Osteoblast (primary cell): ENCODE results near the gene CLEC4G. TPM values are rescaled to one million over a fixed set of nuclear protein-coding genes. Genes with fewer than 3 reads are reported as not detected.

Experiments used
- DNase-seq: peaks from one replicate; pipeline ENCODE4 v3.0.0; 2011; ENCODE audit warnings: low spot score, mixed read lengths; ENCODE audit not compliant: insufficient read length; ENCODE audit errors: missing footprints
- H2AFZ ChIP-seq: 2 replicates; pipeline ENCODE4 v1.6.0; 2011; ENCODE audit warnings: mild to moderate bottlenecking, low read length
- H3K27ac ChIP-seq: 2 replicates; pipeline ENCODE4 v1.5.1; 2011; ENCODE audit warnings: mild to moderate bottlenecking, low read depth, low read length, moderate library complexity
- H3K27me3 ChIP-seq: 2 replicates; pipeline ENCODE4 v1.6.0; 2012; ENCODE audit warnings: mild to moderate bottlenecking, control low read depth, inconsistent platforms, low read length, moderate library complexity; ENCODE audit not compliant: insufficient read depth
- H3K36me3 ChIP-seq: 2 replicates; pipeline ENCODE4 v1.5.1; 2011; ENCODE audit warnings: mild to moderate bottlenecking, low read length, control low read depth, moderate library complexity; ENCODE audit not compliant: insufficient read depth
- H3K4me1 ChIP-seq: 2 replicates; pipeline ENCODE4 v1.5.1; 2011; ENCODE audit warnings: mild to moderate bottlenecking, low read length, control low read depth, moderate library complexity; ENCODE audit not compliant: insufficient read depth
- H3K4me2 ChIP-seq: 2 replicates; pipeline ENCODE4 v1.6.0; 2011; ENCODE audit warnings: mild to moderate bottlenecking, low read length; ENCODE audit not compliant: insufficient read depth
- H3K4me3 ChIP-seq: fragments of 200-600 bp; sonication (generic); 3 replicates; pipeline ENCODE4 v1.5.1; 2012; ENCODE audit warnings: mild to moderate bottlenecking, low read length, inconsistent platforms; ENCODE audit not compliant: insufficient read depth
- H3K79me2 ChIP-seq: 2 replicates; pipeline ENCODE4 v1.6.0; 2012; ENCODE audit warnings: mild to moderate bottlenecking, low read length, control low read depth, inconsistent platforms; ENCODE audit not compliant: insufficient read depth
- H3K9me3 ChIP-seq: 2 replicates; pipeline ENCODE4 v1.5.1; 2011; ENCODE audit warnings: low read depth, low read length, control low read depth
- H4K20me1 ChIP-seq: 2 replicates; pipeline ENCODE4 v1.6.0; 2012; ENCODE audit warnings: mild to moderate bottlenecking, low read length, control low read depth; ENCODE audit not compliant: insufficient read depth
- CTCF ChIP-seq: IDR thresholded peaks from 2 replicates; pipeline ENCODE4 v1.5.1; 2011; ENCODE audit warnings: mild to moderate bottlenecking, low read depth, low read length, moderate library complexity; ENCODE audit errors: extremely low read depth
- total RNA-seq: library from RNA; depleted of rRNA; stranded (reverse); fragments of >200 nt; gene quantifications from 2 replicates; pipeline ENCODE4 v1.2.3, GENCODE V29; 2012

CLEC4G gene
- total RNA-seq, 1 donor: not detected

GRCh38 chr19:7743425-7743841 lies 11.5 kb upstream of the CLEC4G start:
- no peaks in the 10 kb centered on the region for H4K20me1 ChIP-seq
- H3K27ac ChIP-seq: no peak overlapping the region
- no peaks in the 10 kb centered on the region for H3K36me3 ChIP-seq
- no peak for DNase-seq
- no peak overlapping the region for H3K4me2 ChIP-seq
- H3K79me2 ChIP-seq: no peaks in the 10 kb centered on the region
- H3K4me1 ChIP-seq: no peaks in the 10 kb centered on the region
- H2AFZ ChIP-seq: no peak overlapping the region
- H3K9me3 ChIP-seq: no peaks in the 10 kb centered on the region
- no peak for TF ChIP-seq CTCF
- H3K27me3 ChIP-seq: no peaks in the 10 kb centered on the region
- no peak overlapping the region for H3K4me3 ChIP-seq

GRCh38 chr19:7742991-7743390 lies 11.1 kb upstream of the CLEC4G start:
- Histone ChIP-seq H3K4me2 (no peak overlapping the region), H3K9me3 (no peaks in the 10 kb centered on the region), H4K20me1 (no peaks in the 10 kb centered on the region), H3K79me2 (no peaks in the 10 kb centered on the region), H3K27me3 (no peaks in the 10 kb centered on the region), H3K36me3 (no peaks in the 10 kb centered on the region), H3K4me3 (no peak overlapping the region), H3K4me1 (no peaks in the 10 kb centered on the region), H3K27ac (no peak overlapping the region), H2AFZ (no peak overlapping the region)
- no peak for DNase-seq
- no peak for TF ChIP-seq CTCF

- no peak overlapping the region for H2AFZ ChIP-seq
- H3K79me2 ChIP-seq: no peaks in the 10 kb centered on the region
- no peak overlapping the region for H3K4me3 ChIP-seq
- no peak for TF ChIP-seq CTCF
- no peak overlapping the region for H3K27ac ChIP-seq
- H3K9me3 ChIP-seq: no peaks in the 10 kb centered on the region
- no peak overlapping the region for H3K4me2 ChIP-seq
- no peaks in the 10 kb centered on the region for H4K20me1 ChIP-seq
- H3K27me3 ChIP-seq: no peaks in the 10 kb centered on the region
- no peaks in the 10 kb centered on the region for H3K4me1 ChIP-seq
- no peak for DNase-seq
- no peaks in the 10 kb centered on the region for H3K36me3 ChIP-seq
Measured at GRCh38 chr19:7742575-7742974, 10.7 kb upstream of the CLEC4G start.

- H3K79me2 ChIP-seq: no peaks in the 10 kb centered on the region
- no peaks in the 10 kb centered on the region for H3K4me1 ChIP-seq
- no peak overlapping the region for H3K4me2 ChIP-seq
- H3K4me3 ChIP-seq: no peak overlapping the region
- H3K36me3 ChIP-seq: no peaks in the 10 kb centered on the region
- H3K27ac ChIP-seq: no peak overlapping the region
- no peak overlapping the region for H2AFZ ChIP-seq
- no peaks in the 10 kb centered on the region for H3K9me3 ChIP-seq
- H4K20me1 ChIP-seq: no peaks in the 10 kb centered on the region
- no peak for TF ChIP-seq CTCF
- peaks cover 4% of the 10 kb centered on the region for H3K27me3 ChIP-seq
- no peak for DNase-seq
Measured at GRCh38 chr19:7740682-7741054, 8.8 kb upstream of the CLEC4G start.
